Fibroblast of villous mesenchyme (primary cell): ENCODE results near the gene EXOC2. TPM values are rescaled to one million over a fixed set of nuclear protein-coding genes. Genes with fewer than 3 reads are reported as not detected.

Experiments
- DNase-seq: peaks from one replicate; pipeline ENCODE4 v3.0.0-alpha.2; 2010; ENCODE audit warnings: low read depth
- H3K4me3 ChIP-seq: 2 replicates; pipeline ENCODE4 v1.5.1; 2011; ENCODE audit warnings: low read depth, mild to moderate bottlenecking, low read length
- CTCF ChIP-seq: IDR thresholded peaks from 2 replicates; pipeline ENCODE4 v1.5.1; 2012; ENCODE audit warnings: low read depth, mild to moderate bottlenecking, low read length; ENCODE audit not compliant: insufficient read depth
- total RNA-seq: library from RNA; depleted of rRNA; stranded (reverse); fragments of >200 nt; gene quantifications from 2 replicates; pipeline ENCODE4 v1.2.3, GENCODE V29; 2012

EXOC2 gene
- total RNA-seq, 1 donor, result 29.8 TPM

GRCh38 chr6:593139-593906 lies 99.6 kb downstream of the EXOC2 start:
- DNase-seq, result peak; percentile 72
- H3K4me3 ChIP-seq, result no peak overlapping the region
- peak; percentile 59 for TF ChIP-seq CTCF

GRCh38 chr6:589090-589489 lies 103.8 kb downstream of the EXOC2 start:
- no peak for TF ChIP-seq CTCF
- DNase-seq, result no peak
- H3K4me3 ChIP-seq, result no peak overlapping the region

GRCh38 chr6:586553-586952 lies 106.4 kb downstream of the EXOC2 start:
- no peak for DNase-seq
- H3K4me3 ChIP-seq, result no peak overlapping the region
- TF ChIP-seq CTCF, result no peak

- DNase-seq, result no peak
- no peak overlapping the region for H3K4me3 ChIP-seq
- no peak for TF ChIP-seq CTCF
These were observed 109.3 kb downstream of the EXOC2 start for GRCh38 chr6:583635-584034.

GRCh38 chr6:583116-583515 lies 109.8 kb downstream of the EXOC2 start:
- H3K4me3 ChIP-seq, result no peak overlapping the region
- DNase-seq, result no peak
- no peak for TF ChIP-seq CTCF

GRCh38 chr6:582370-582769 lies 110.6 kb downstream of the EXOC2 start:
- DNase-seq, result no peak
- no peak for TF ChIP-seq CTCF

GRCh38 chr6:579339-579738 lies 113.6 kb downstream of the EXOC2 start:
- TF ChIP-seq CTCF, result peak; percentile 38
- DNase-seq, result peak; percentile 33
- H3K4me3 ChIP-seq, result no peak overlapping the region

More at GRCh38 chr6:582370-582769, 110.6 kb downstream of the EXOC2 start:
- no peak overlapping the region for H3K4me3 ChIP-seq
